SK-N-SH (cell line): ENCODE results near the gene TRAF5. TPM values are rescaled to one million over a fixed set of nuclear protein-coding genes. Genes with fewer than 3 reads are reported as not detected.
"Not testable (repeated sequence)": the region's sequence is repeated elsewhere in the genome, so short reads cannot be mapped to it uniquely, and the experiment has no call there.

ENCODE experiments used
- CTCF ChIA-PET: fragments of 300-600, 350-600 bp; formaldehyde crosslinking; extraction: SDS; loops from one replicate; lab custom pipeline; 2021; lab: Yijun Ruan, JAX
- POLR2A ChIA-PET: fragments of 350-600 bp; sonication (Branson Sonifier 250); formaldehyde crosslinking; extraction: SDS; loops from one replicate; lab custom pipeline; 2020; ENCODE audit warnings: antibody characterized with exemption, inconsistent platforms; lab: Yijun Ruan, JAX
- DNase-seq: peaks from one replicate; pipeline ENCODE4 v3.0.0; 2012
- H2AFZ ChIP-seq: fragments of 200-600 bp; sonication (generic); 2 replicates; pipeline ENCODE4 v1.8.1; 2016; ENCODE audit warnings: antibody characterized with exemption, mild to moderate bottlenecking, low read depth
- H3F3A ChIP-seq: fragments of 200-600 bp; sonication (generic); replicated peaks from 2 replicates; pipeline ENCODE3; 2016; ENCODE audit warnings: antibody characterized with exemption, mild to moderate bottlenecking; ENCODE audit not compliant: insufficient read depth
- H3K27ac ChIP-seq, 2 experiments: fragments of 200-500 bp in 1 of 2; fragments of 200-600 bp in 1 of 2; sonication (Bioruptor generic) in 1 of 2; sonication (generic), shearing (Covaris generic) in 1 of 2; 2 replicates each; pipeline versions ENCODE4 v1.5.1 to v1.6.1; 2014 to 2016; ENCODE audit warnings: low read depth in 2 of 2, inconsistent platforms in 1 of 2, low read length in 1 of 2, mild to moderate bottlenecking in 1 of 2, mixed read lengths in 1 of 2
- H3K27me3 ChIP-seq: fragments of 200-600 bp; sonication (generic), shearing (Covaris generic); 2 replicates; pipeline ENCODE4 v1.6.1; 2016; ENCODE audit warnings: mixed run types; ENCODE audit not compliant: insufficient read depth
- H3K36me3 ChIP-seq, 2 experiments: fragments of 200-500 bp in 1 of 2; fragments of 200-600 bp in 1 of 2; sonication (Bioruptor generic) in 1 of 2; sonication (generic) in 1 of 2; replicated peaks in 1 of 2; 2 replicates each; pipeline versions ENCODE3 to v1.5.1; 2014 to 2016; ENCODE audit warnings: low read length in 1 of 2, mild to moderate bottlenecking in 1 of 2; ENCODE audit not compliant: insufficient read depth in 2 of 2, control insufficient read depth in 1 of 2
- H3K4me1 ChIP-seq, 2 experiments: fragments of 200-500 bp in 1 of 2; fragments of 200-600 bp in 1 of 2; sonication (Bioruptor generic) in 1 of 2; sonication (generic), shearing (Covaris generic) in 1 of 2; 2 replicates each; pipeline versions ENCODE4 v1.5.1 to v1.6.1; 2014 to 2016; ENCODE audit warnings: low read depth in 1 of 2, low read length in 1 of 2, mixed run types in 1 of 2; ENCODE audit not compliant: insufficient read depth in 2 of 2, control insufficient read depth in 1 of 2
- H3K4me2 ChIP-seq: fragments of 200-600 bp; sonication (generic), shearing (Covaris generic); 2 replicates; pipeline ENCODE4 v1.6.1; 2017; ENCODE audit warnings: mixed run types
- H3K4me3 ChIP-seq, 2 experiments: fragments of 200-500 bp in 1 of 2; fragments of 200-600 bp in 1 of 2; sonication (Bioruptor generic) in 1 of 2; sonication (generic), shearing (Covaris generic) in 1 of 2; 2 replicates each; pipeline versions ENCODE4 v1.5.1 to v1.8.1; 2014 to 2016; ENCODE audit warnings: low read depth in 2 of 2, inconsistent platforms in 1 of 2, low read length in 1 of 2, mild to moderate bottlenecking in 1 of 2, mixed read lengths in 1 of 2, moderate library complexity in 1 of 2
- H3K79me2 ChIP-seq: fragments of 200-600 bp; sonication (generic); 2 replicates; pipeline ENCODE4 v1.8.1; 2017; ENCODE audit warnings: mild to moderate bottlenecking; ENCODE audit not compliant: insufficient read depth
- H3K9ac ChIP-seq: fragments of 200-600 bp; sonication (generic); 2 replicates; pipeline ENCODE4 v1.6.1; 2017; ENCODE audit warnings: mixed run types
- H3K9me2 ChIP-seq: fragments of 200-600 bp; sonication (generic); 2 replicates; pipeline ENCODE4 v1.6.1; 2017; ENCODE audit warnings: mixed run types
- H3K9me3 ChIP-seq: fragments of 200-600 bp; sonication (generic); 2 replicates; pipeline ENCODE4 v1.6.1; 2017; ENCODE audit warnings: mixed run types, mild to moderate bottlenecking, moderate library complexity
- H4K20me1 ChIP-seq: fragments of 200-600 bp; sonication (generic); 2 replicates; pipeline ENCODE4 v1.6.1; 2017; ENCODE audit warnings: mild to moderate bottlenecking, mixed run types; ENCODE audit not compliant: insufficient read depth
- IRF3 ChIP-seq: fragments of 150-350 bp; IDR thresholded peaks from 2 replicates; pipeline ENCODE4 v1.6.1; 2016; ENCODE audit warnings: mild to moderate bottlenecking, low read depth, low read length
- JUND ChIP-seq: IDR thresholded peaks from 2 replicates; pipeline ENCODE4 v1.4.0; 2012
- MXI1 ChIP-seq: IDR thresholded peaks from 2 replicates; pipeline ENCODE4 v1.6.1; 2012; ENCODE audit warnings: mild to moderate bottlenecking, low read depth, low read length, improper control_type of control experiment
- NFIC ChIP-seq: IDR thresholded peaks from 2 replicates; pipeline ENCODE4 v1.4.0; 2012; ENCODE audit warnings: borderline replicate concordance
- PBX3 ChIP-seq: IDR thresholded peaks from 2 replicates; pipeline ENCODE4; 2012
- RAD21 ChIP-seq: IDR thresholded peaks from 2 replicates; pipeline ENCODE4 v1.6.1; 2012; ENCODE audit warnings: mild to moderate bottlenecking, low read length
- SIN3A ChIP-seq: IDR thresholded peaks from 2 replicates; pipeline ENCODE4 v1.6.1; 2012; ENCODE audit warnings: low read depth, mild to moderate bottlenecking, low read length, moderate library complexity, borderline replicate concordance
- TEAD4 ChIP-seq: IDR thresholded peaks from 2 replicates; pipeline ENCODE4 v1.4.0; 2012; ENCODE audit warnings: mild to moderate bottlenecking, borderline replicate concordance; ENCODE audit not compliant: insufficient read depth
- YY1 ChIP-seq: IDR thresholded peaks from 2 replicates; pipeline ENCODE4 v1.4.0; 2012; ENCODE audit warnings: low read depth, mild to moderate bottlenecking
- WGBS: methylation state at CpG from one replicate; pipeline ENCODE4 v1.1.6; 2017; ENCODE audit warnings: low lambda C conversion rate; 5-methylcytosine and 5-hydroxymethylcytosine counted together
- polyA plus RNA-seq, 3 experiments: library from polyadenylated mRNA; depleted of rRNA; stranded (reverse); fragments of >200 nt; gene quantifications; 2 replicates each; pipeline ENCODE4 v1.2.3, GENCODE V29; 2012
- TF ChIP-seq, protein P1 (sequence below): fragments of 150-350 bp; IDR thresholded peaks from 2 replicates; pipeline ENCODE4 v1.6.1; 2017; ENCODE audit warnings: antibody characterized with exemption, low read length, low read depth, borderline replicate concordance
- TF ChIP-seq, protein P2 (sequence below): IDR thresholded peaks from 2 replicates; pipeline ENCODE4 v1.4.0; 2012; ENCODE audit warnings: low read depth
- TF ChIP-seq, protein P3 (sequence below): IDR thresholded peaks from 2 replicates; pipeline ENCODE4 v1.6.1; 2012; ENCODE audit warnings: mild to moderate bottlenecking, low read depth, low read length, moderate library complexity
- TF ChIP-seq, protein P4 (sequence below): IDR thresholded peaks from 2 replicates; pipeline ENCODE4 v1.4.0; 2012; ENCODE audit warnings: low read depth, borderline replicate concordance

TRAF5 gene
- polyA plus RNA-seq, 1 of the 3 experiments (the other 2 are of a cell fraction) = 7.6 TPM

- ChIA-PET CTCF (no interaction called here), POLR2A (no interaction called here)
Measured at GRCh38 chr1:211319892-211320291, 6.7 kb upstream of the TRAF5 start.

GRCh38 chr1:211320980-211321379 is 5.7 kb upstream of the TRAF5 start:
- TF ChIP-seq, protein P1, sequence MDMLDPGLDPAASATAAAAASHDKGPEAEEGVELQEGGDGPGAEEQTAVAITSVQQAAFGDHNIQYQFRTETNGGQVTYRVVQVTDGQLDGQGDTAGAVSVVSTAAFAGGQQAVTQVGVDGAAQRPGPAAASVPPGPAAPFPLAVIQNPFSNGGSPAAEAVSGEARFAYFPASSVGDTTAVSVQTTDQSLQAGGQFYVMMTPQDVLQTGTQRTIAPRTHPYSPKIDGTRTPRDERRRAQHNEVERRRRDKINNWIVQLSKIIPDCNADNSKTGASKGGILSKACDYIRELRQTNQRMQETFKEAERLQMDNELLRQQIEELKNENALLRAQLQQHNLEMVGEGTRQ = no peak
- TF ChIP-seq, protein P2, sequence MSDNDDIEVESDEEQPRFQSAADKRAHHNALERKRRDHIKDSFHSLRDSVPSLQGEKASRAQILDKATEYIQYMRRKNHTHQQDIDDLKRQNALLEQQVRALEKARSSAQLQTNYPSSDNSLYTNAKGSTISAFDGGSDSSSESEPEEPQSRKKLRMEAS = no peak
- TF ChIP-seq, protein P3, sequence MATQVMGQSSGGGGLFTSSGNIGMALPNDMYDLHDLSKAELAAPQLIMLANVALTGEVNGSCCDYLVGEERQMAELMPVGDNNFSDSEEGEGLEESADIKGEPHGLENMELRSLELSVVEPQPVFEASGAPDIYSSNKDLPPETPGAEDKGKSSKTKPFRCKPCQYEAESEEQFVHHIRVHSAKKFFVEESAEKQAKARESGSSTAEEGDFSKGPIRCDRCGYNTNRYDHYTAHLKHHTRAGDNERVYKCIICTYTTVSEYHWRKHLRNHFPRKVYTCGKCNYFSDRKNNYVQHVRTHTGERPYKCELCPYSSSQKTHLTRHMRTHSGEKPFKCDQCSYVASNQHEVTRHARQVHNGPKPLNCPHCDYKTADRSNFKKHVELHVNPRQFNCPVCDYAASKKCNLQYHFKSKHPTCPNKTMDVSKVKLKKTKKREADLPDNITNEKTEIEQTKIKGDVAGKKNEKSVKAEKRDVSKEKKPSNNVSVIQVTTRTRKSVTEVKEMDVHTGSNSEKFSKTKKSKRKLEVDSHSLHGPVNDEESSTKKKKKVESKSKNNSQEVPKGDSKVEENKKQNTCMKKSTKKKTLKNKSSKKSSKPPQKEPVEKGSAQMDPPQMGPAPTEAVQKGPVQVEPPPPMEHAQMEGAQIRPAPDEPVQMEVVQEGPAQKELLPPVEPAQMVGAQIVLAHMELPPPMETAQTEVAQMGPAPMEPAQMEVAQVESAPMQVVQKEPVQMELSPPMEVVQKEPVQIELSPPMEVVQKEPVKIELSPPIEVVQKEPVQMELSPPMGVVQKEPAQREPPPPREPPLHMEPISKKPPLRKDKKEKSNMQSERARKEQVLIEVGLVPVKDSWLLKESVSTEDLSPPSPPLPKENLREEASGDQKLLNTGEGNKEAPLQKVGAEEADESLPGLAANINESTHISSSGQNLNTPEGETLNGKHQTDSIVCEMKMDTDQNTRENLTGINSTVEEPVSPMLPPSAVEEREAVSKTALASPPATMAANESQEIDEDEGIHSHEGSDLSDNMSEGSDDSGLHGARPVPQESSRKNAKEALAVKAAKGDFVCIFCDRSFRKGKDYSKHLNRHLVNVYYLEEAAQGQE = no peak
- TF ChIP-seq NFIC = no peak
- TF ChIP-seq MXI1 = no peak
- TF ChIP-seq IRF3 = no peak
- no peak for TF ChIP-seq JUND
- no peak for TF ChIP-seq PBX3
- TF ChIP-seq SIN3A = no peak
- no peak for TF ChIP-seq YY1
- no peak for TF ChIP-seq TEAD4
- TF ChIP-seq, protein P4, sequence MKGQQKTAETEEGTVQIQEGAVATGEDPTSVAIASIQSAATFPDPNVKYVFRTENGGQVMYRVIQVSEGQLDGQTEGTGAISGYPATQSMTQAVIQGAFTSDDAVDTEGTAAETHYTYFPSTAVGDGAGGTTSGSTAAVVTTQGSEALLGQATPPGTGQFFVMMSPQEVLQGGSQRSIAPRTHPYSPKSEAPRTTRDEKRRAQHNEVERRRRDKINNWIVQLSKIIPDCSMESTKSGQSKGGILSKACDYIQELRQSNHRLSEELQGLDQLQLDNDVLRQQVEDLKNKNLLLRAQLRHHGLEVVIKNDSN = no peak
- Histone ChIP-seq H3K4me2 (no peak overlapping the region), H3K9me3 (no peaks in the 10 kb centered on the region), H3K9me2 (no peaks in the 10 kb centered on the region), H3K4me1 (no peaks in the 10 kb centered on the region), H3F3A (no peaks in the 10 kb centered on the region), H4K20me1 (no peaks in the 10 kb centered on the region), H3K27me3 (no peaks in the 10 kb centered on the region), H3K4me3 (no peak overlapping the region), H2AFZ (no peak overlapping the region), H3K79me2 (no peaks in the 10 kb centered on the region), H3K27ac (no peak overlapping the region), H3K36me3 (peaks cover 6 to 8% of the 10 kb centered on the region in 2 experiments), H3K9ac (no peak overlapping the region)
- DNase-seq = no peak
- 84% methylated on average over 4 of the region's 4 CpGs for WGBS
- ChIA-PET POLR2A (no interaction called here), CTCF (interaction anchor here (5.0 kb wide), 1 partner anchor 194 kb away, joined by 66 read pairs; no protein-coding TSS in a partner anchor)

More at GRCh38 chr1:211319892-211320291, 6.7 kb upstream of the TRAF5 start:
- H3K9me3 ChIP-seq = no peaks in the 10 kb centered on the region
- H3K27me3 ChIP-seq = no peaks in the 10 kb centered on the region
- no peak overlapping the region for H3K9ac ChIP-seq
- no peak overlapping the region for H3K4me3 ChIP-seq
- H3K27ac ChIP-seq = no peak overlapping the region
- no peaks in the 10 kb centered on the region for H3F3A ChIP-seq
- H3K36me3 ChIP-seq = peaks cover 16 to 19% of the 10 kb centered on the region in 2 experiments
- H3K79me2 ChIP-seq = no peaks in the 10 kb centered on the region
- no peaks in the 10 kb centered on the region for H3K4me1 ChIP-seq
- H3K9me2 ChIP-seq = no peaks in the 10 kb centered on the region
- H4K20me1 ChIP-seq = no peaks in the 10 kb centered on the region
- no peak overlapping the region for H2AFZ ChIP-seq
- TF ChIP-seq RAD21 = no peak
- DNase-seq = no peak
- H3K4me2 ChIP-seq = no peak overlapping the region

GRCh38 chr1:211321646-211322045 is 5.0 kb upstream of the TRAF5 start:
- H3K4me2 ChIP-seq, DNase-seq, H3K4me1 ChIP-seq, H3K4me3 ChIP-seq, H3K9me2 ChIP-seq, POLR2A ChIA-PET, H3K27ac ChIP-seq, H3K79me2 ChIP-seq, H3K9me3 ChIP-seq, H3F3A ChIP-seq, H3K36me3 ChIP-seq, H4K20me1 ChIP-seq, H3K9ac ChIP-seq, H2AFZ ChIP-seq, H3K27me3 ChIP-seq: not testable (repeated sequence)
- WGBS = 95% methylated on average over 7 of the region's 7 CpGs
- CTCF ChIA-PET = interaction anchor here (2.9 to 5.0 kb wide), 2 partner anchors 171 to 193 kb away, joined by 9 to 66 read pairs; partner anchors contain the start of gene RD3
